GM10248 (cell line): ENCODE measurements around the gene ZXDC.

Experiments
- CTCF ChIA-PET: fragments of 300-600 bp; sonication (Branson Sonifier 250); formaldehyde crosslinking; extraction: SDS; loops from one replicate; lab custom pipeline; 2021; ENCODE audit warnings: antibody characterized with exemption; lab: Yijun Ruan, JAX
- POLR2A ChIA-PET: fragments of 350-650 bp; sonication (Branson Sonifier 250); formaldehyde crosslinking; extraction: SDS; loops from one replicate; lab custom pipeline; 2020; ENCODE audit warnings: antibody characterized with exemption; lab: Yijun Ruan, JAX
- DNase-seq: peaks from one replicate; pipeline ENCODE4 v3.0.0; 2012; ENCODE audit errors: extremely low spot score
- CTCF ChIP-seq: IDR thresholded peaks from 2 replicates; pipeline ENCODE4 v1.5.1; 2012; ENCODE audit warnings: mild to moderate bottlenecking, low read depth; ENCODE audit errors: extremely low read depth, missing control alignments, control extremely low read depth

Gene ZXDC

GRCh38 chr3:126402666-126403302 is 72.9 kb downstream of the ZXDC start:
- TF ChIP-seq CTCF = no peak
- DNase-seq = no peak
- ChIA-PET POLR2A (no interaction called here), CTCF (interaction anchor here (2.6 kb wide), 1 partner anchor 10 kb away, joined by 7 read pairs; no protein-coding TSS in a partner anchor)

- DNase-seq = no peak
- no peak for TF ChIP-seq CTCF
- ChIA-PET CTCF (no interaction called here), POLR2A (no interaction called here)
These were observed 73.5 kb downstream of the ZXDC start for GRCh38 chr3:126402178-126402577.

- DNase-seq = no peak
- ChIA-PET CTCF (no interaction called here), POLR2A (no interaction called here)
- no peak for TF ChIP-seq CTCF
These were observed 74.0 kb downstream of the ZXDC start for GRCh38 chr3:126401611-126402160.

- ChIA-PET POLR2A (no interaction called here), CTCF (interaction anchor here (1.0 kb wide), 1 partner anchor 10 kb away, joined by 3 read pairs; no protein-coding TSS in a partner anchor)
- TF ChIP-seq CTCF = no peak
- DNase-seq = no peak
These were observed 75.9 kb downstream of the ZXDC start for GRCh38 chr3:126399756-126400155.

- ChIA-PET CTCF (interaction anchor here (1.0 kb wide), 1 partner anchor 10 kb away, joined by 3 read pairs; no protein-coding TSS in a partner anchor), POLR2A (no interaction called here)
- DNase-seq = peak; percentile 52
- no peak for TF ChIP-seq CTCF
These were observed 76.3 kb downstream of the ZXDC start for GRCh38 chr3:126399351-126399735.

GRCh38 chr3:126398423-126399350 is 77.0 kb downstream of the ZXDC start:
- ChIA-PET POLR2A (no interaction called here), CTCF (interaction anchor here (0.8 kb wide), 1 partner anchor 8 kb away, joined by 3 read pairs; no protein-coding TSS in a partner anchor)
- TF ChIP-seq CTCF = no peak
- no peak for DNase-seq
